Testis (tissue), 2 donors: ENCODE data around the gene FOXI1.

Source experiments
- CTCF ChIP-seq, 3 experiments: fragments of 450-650 bp in 2 of 3; fragments of 200-600 bp in 1 of 3; sonication (generic) in 1 of 3; IDR thresholded peaks; one replicate each; pipeline ENCODE4 v1.5.1; 2016 to 2019; ENCODE audit warnings: antibody characterized with exemption in 3 of 3, mild to moderate bottlenecking in 2 of 3, moderate library complexity in 1 of 3
- POLR2A ChIP-seq: fragments of 450-650 bp; IDR thresholded peaks from one replicate; pipeline ENCODE4 v1.6.1; 2017; ENCODE audit warnings: antibody characterized with exemption, mild to moderate bottlenecking, moderate library complexity

GRCh38 chr5:170077526-170077925 is 28.2 kb upstream of the FOXI1 start:
- TF ChIP-seq CTCF (IDR thresholded peaks at IDR 0.05) = no peak
- TF ChIP-seq POLR2A = no peak
